Hematopoietic multipotent progenitor cell treated with erythropoietin and hydrocortisone succinate and interleukin-3 and kit ligand, for 15 days (in vitro differentiated cells): Measurements from ENCODE around the gene CREM.
A peak's percentile ranks its signal among the peaks of the same experiment; 100 is the strongest.
"Not testable (repeated sequence)": the region's sequence is repeated elsewhere in the genome, so short reads cannot be mapped to it uniquely, and the experiment has no call there.

ENCODE experiments used
- DNase-seq: peaks from one replicate; pipeline ENCODE4 v3.0.0-alpha.2; 2015; ENCODE audit warnings: low spot score

CREM gene

DNA sequence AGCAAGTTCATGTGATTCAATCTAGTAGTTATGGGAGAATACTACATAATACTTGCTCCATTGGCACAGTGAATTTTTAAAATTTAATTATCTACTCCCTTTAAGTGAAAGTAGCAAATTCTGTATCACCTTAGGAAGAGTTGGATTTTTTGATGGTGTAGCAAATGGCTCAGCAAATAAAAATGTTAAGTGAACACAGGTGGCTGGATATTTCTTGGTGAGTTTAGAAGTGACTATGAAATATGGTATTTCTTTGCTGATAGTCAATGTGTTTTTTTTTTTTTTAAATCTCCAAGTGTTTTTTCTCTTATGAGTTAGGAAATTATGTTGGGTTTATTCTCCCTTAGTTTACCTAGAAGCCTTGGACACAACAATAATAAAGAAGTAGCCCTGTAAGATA is 67.8 kb downstream of the CREM start:
- no peak for DNase-seq

DNA sequence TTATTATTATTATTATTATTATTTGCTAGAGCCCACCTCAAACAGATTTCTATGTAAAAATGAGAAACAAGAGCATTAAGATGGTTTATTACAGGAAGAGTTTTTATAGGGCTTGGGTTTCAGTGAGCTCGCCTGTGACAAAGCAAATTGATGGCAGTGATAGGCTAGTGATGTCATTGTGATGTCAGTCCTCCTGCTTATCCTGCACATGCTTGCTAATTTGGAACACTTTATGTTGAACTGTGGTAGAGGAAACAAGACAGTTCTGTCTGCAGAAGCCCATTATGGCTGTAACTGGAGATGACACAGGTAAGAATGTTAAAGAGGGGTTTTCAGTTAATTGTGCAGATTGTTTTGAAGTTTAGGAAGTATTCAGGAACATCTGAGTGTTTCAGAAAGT is 68.3 kb downstream of the CREM start:
- DNase-seq = peak; percentile 7

DNA sequence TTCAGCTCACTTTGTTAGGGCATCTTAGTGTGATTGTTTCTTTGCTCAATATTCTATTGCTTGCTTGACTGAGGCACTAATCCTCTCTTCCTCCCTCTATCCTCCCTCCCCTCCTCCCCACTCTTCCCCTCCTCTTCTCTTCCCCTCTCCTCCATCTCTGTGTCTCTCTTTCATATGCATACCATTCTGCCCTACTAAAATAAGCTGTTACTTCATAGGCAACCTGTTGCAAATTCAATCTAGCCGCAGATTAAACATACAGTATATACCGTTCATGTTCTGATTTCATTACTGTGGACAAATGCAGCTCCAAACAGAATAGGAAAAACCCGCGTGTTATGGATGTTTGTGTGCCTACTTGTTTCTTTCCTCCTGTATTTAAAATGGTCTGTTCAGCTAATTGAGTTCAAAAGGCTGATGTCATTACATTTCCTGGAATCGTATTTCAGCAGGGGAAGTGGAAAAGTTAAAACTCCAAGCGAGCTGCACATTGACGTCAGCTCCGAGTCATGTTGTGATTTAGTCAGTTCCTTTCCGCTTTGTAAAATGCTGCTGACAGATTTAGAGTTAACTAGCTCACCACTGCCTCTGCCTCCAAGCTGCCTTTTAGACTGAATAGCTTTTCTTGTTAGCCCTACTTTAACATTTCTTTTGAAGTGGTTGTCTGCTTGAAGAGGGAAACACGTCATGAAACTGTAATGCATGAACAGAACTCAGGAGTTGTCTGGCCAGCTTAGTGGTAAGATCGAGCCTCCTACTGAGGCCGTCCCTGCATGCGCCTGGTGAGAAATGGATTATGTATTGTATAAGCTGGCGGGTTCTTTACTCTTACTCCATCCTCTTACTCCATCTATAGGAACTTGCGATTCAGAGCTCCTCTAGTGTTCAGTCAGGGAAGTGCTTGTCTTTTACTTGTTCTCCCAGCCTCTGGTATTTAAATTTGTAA is 69.0 kb downstream of the CREM start:
- peak; percentile 58 for DNase-seq

DNA sequence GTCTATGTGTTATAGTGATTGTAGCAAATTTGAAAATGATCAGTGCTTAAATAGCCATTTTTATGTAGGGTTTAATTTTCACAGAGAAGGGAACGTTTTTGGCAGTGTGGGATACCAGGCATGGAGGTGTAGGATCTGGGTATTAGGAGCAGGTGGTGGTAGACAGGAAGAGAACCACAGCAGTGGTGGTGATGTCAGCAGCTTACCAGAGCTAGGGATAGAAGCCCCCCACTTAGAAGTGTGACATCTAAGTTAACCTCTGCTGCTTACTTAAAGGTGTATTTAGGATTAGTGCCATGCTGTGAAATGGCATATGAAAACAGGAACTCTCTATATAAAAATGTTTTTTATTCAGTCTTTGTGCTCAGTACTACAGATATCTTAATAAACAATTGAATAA is 73.8 kb downstream of the CREM start:
- DNase-seq = no peak

DNA sequence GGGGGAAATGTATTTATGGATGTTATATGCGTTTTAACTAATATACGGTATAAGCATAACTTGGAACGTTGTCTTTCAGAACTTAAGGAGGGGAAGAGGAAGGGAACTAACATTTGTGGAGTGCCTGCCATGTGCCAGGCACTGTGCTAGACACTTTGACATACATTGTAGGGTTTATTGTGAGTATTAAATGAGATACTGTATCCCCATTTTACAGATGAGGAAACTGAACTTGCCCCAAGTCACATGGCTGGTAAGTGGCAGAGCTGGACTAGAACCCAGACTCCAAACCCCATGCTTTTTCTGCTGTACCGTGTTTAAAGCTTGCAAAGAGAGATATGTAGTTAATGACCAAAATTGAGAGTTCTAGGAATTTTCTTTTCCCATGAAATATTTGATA is 74.6 kb downstream of the CREM start:
- DNase-seq = no peak

DNA sequence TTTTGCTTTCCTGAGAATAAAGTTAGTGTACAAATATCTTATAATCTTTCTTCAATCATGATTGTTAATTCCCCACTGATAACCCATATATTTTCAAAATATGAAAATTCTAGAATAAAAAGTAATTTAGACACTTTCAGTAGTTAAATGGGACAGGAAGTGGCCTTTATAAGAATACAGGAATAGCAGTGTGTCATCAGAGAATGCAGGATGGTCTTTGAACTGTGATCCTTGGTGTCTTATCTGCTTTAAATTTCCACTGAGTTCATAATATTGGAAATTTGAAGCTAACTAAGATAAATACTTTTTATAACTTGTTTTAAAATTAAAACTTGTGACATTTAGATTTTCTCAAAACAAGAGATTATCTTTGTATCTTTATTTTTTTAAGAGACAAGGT is 75.4 kb downstream of the CREM start:
- no peak for DNase-seq

DNA sequence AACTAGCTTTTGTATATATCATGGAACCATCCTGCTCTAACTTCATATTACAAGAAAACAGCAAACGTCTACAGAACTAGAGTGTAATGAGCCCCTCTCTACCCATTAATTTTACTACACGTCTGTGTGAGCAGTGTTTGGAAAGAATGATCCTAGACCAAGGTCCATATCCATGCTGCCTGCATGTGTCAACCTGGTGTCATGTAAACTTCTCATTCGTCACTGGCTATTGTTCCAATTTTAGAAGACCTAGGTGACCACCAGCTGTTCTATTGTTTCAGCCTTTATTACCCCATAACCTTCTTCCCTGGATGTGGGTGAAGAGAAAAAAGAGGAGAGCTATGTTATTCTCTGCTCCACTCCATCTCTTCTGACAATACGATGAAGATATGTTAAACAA is 77.1 kb downstream of the CREM start:
- DNase-seq = no peak

DNA sequence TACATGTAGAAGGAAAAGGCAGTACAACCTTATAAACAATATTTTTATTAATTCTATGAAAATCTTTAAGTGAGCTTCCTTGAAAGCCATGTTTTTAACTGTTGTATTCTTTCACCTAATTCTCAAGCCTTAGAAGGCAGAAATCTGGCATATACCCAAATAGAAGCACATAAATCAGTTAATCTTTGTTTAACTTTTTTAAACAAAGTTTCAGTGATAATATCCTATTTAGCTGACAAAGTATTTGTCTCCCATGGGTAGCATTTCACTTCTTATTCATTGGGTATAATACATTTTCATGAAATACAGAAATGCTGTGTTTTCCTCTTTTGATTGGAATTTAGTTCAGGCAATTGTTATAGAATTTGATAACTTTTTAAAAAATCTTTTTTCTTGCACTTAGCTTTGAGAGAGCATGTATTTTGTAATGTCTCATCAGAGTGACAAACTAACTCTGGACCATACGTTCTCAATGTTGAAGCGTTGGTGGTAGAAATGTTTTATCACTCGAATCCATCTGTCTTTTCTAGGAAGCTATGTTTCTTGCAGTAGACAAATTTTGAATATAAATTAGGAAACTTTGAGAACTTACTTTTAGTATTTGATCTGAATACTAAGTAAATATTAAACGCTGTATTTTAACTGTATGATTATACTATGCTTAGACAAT is 78.1 kb downstream of the CREM start:
- DNase-seq = no peak

DNA sequence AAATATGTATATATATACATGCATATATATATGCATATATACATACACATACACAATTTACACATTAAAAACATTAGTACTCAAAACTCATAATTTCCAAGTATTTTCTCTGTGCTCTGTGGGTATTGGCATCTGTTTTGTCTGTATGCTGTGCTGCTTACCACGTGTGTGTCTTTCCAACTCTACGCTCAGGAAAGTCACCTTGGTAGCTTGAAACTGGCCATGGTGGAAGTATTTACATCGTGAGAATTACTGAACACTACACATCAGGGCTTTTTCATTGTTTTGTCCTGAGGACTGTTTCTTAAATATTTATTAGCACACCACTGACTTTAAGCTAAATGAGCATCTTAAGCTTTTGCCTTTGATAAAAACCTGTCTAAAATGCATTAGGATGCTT is 79.6 kb downstream of the CREM start:
- DNase-seq = no peak

DNA sequence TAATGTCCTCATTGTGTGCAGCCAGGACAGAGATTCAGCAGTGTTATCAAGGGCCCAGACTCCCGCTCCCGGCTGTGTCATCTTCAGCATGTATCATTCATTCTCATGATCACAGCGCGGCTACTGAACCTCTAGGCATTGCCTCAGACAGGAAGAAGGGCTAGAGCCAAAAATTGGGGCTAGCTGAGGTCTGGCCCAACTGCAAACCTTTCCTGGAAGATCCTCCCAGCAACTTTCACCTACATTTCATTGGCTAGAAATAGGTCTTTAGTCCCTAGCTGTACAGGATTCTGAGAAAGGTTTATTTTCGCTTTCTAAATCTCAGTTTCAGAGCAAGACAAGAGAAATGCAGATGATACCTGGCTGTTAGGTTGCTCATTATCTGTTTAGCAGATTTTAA is 81.9 kb downstream of the CREM start:
- DNase-seq = no peak

DNA sequence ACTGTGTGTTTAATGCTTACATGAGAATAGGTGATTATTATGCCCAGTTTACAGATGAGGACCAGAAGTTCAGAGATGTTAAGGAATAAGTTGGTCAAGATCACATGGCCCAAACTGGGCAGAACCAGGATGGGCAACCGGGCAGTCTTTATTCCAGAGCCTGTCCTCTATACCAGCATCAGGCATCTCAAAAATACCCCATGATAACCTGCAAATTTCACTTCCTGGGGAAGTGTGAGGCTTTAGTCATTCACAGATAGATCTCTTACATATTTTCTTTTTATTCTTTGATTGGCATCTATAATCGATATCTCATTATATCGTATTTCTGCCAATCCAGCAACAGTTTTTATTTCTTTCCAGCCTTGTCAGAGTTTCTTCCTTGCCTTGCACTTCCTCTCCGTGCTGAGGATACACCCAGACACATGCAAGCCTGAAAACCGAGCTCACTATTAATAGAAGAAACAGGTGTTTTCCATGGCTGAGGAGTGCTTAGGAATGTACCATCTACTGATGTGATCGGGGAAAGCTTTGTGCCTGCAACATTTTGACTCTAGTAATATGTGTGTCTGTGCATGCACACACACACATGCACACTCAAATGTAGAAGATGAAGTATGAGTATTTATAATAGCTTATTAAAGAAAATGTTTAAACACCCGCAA is 82.4 kb downstream of the CREM start:
- DNase-seq = no peak

DNA sequence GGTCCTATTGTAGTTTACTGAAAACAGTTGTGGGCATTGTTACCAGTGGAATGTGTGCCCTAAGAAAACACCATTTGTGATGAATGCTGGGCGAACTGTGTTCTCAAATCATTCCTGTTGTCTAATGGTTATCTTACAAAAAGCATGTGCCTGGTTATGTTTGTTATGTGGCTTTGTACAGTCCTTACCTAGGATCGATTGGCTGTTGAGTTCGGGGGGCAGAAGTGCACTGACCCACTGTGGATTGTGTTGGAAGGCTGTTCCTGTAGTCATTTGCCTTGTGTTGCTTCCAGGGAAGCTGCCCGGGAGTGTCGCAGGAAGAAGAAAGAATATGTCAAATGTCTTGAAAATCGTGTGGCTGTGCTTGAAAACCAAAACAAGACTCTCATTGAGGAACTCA is 84.3 kb downstream of the CREM start:
- no peak for DNase-seq

DNA sequence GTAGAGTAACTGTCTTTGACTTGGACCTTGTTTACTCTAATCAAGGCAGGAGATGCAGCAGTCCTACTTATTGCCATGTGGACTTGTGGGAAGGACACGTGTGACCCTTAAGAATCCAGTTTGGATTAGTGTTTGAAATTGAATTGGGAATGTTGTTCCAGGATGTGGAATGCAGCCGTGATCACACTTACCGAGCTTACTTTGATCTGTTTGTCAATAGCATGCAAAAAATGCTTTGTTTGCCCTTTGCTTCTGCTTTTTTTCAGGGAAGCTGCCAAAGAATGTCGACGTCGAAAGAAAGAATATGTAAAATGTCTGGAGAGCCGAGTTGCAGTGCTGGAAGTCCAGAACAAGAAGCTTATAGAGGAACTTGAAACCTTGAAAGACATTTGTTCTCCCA is 84.7 kb downstream of the CREM start:
- no peak for DNase-seq

DNA sequence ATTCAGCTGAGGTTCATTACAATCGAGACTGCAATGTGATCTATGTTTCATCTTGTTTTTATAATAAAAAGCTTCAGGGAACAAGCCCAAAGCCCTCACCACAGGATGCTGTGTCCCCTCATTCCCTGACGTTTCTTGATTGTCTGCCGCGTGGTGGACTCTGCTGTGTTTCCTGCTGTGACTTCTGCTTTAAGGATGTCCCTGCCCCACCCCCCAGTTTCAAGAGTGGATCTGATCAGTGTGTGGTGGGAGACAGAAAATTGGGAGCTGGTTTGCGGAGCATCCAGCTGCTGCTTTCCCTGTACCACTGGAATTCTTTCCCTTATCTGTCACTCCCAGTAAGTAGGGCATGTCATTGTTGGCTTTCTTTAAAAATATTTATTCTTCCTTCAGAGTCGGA is 86.2 kb downstream of the CREM start:
- no peak for DNase-seq

DNA sequence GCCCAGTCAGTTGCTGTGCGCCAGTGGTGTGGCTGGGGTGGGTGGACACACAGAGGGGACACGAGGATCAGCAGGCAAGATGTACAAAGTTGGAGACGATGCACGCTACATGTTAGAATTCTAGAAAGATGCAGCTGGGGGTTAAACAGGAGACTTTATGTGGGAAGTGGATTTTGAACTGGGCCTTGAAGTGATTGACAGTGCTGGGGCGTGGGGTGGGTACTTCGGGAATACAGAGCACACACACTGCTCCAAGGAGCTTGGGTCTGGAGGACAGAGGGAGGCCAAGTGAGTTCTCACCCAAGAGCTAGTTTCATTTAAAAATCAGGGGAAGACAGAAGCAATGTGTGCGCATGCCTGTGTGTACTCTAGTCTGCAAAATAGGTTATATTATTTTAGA is 87.1 kb downstream of the CREM start:
- DNase-seq = no peak

DNA sequence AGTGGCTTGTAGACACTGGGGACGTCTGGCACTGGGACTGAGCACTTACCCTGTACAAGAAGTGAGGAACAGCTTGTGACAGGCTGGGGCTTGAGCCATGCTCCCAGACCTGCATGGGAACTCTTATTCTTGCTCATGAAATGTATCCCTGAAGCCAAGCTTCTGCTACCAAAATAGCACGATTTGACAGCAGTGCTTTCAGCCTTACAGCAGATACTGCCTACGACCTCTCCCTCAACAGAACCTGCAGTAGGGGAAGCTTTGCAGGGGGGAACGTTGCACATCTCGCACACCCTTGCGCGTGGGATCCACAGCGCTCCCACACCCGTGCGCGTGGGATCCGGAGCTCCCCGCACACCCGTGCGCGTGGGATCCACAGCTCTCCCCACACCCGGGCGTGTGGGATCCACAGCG is 88.0 kb downstream of the CREM start:
- no peak for DNase-seq

DNA sequence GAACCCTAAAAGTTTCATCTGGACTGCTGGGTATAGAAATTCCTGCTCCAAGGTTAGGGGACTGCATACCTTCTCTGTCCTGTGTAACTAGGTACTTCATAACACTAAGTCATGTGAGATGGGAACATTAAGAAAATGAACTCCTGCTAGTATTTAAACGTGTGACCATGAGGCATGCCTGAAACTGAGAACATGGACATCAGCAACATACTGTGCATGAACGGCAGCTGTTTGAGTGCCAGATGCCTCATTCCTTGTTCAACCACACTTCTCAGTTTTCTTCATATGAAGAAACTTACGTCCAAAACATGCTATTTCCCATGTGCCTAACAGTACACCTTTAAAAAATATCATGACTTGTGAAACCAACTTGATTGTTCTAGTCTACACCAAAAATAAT is 88.5 kb downstream of the CREM start:
- no peak for DNase-seq

DNA sequence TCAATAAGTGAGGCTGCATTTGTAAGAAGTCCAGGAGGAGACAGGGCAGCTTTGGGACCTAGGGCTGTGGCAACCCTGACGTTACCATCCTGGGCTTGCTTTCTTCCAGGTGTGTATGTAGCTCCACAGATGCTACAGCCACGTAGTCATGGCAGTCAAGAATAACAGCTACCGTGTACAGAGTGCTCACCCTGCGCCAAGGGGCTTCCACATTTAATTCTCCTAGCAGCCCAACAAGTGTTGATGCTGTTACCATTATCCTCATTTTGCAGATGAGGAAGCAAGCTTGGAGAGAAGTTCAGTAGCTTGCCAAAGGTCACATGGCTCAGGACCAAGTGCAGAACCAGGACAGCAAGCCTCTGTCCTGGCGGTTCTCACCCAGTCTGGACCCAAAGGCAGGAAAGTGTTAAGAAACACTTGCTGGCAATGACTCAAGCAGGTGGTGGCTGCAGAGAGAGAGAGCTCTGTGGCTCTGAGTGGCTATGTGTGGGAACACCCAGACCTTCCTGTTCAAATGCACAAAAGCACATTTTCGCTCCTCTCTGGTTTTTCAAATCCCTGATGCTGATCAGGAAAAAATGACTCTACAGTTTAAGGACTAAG is 89.8 kb downstream of the CREM start:
- DNase-seq = no peak

DNA sequence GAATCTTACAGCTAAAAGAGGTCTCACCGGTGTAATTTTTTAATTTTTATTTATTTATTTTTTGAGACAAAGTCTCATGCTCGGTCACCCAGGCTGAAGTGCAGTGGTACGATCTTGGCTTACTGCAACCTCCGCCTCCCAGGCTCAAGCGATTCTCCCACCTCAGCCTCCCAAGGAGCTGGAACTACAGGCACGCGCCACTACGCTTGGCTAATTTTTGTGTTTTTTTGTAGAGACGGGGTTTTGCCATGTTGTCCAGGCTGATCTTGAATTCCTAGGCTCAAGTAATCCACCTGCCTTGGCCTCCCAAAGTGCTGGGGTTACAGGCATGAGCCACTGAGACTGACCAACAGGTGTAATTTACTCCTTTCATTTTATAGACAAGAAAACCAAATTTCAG is 90.3 kb downstream of the CREM start:
- not testable (repeated sequence) for DNase-seq

DNA sequence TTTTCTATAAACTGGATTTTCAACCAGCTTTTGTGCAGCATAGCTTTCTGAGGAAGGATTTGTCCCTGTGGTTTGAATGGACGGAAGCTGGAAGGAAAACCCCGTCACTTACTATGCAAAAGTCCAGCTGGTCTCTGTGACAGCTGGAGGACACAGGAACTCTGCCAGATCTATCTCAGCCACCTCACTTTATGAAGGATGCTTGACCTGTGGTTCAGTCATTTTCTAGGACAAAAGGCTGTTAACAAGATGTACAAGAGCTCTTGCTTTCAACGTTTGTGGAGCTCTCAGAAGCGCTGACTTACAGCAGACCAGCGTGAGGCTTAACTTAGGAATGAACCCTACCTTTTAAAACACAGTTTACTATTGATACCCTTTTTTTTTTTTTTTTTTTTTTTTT is 90.8 kb downstream of the CREM start:
- no peak for DNase-seq

DNA sequence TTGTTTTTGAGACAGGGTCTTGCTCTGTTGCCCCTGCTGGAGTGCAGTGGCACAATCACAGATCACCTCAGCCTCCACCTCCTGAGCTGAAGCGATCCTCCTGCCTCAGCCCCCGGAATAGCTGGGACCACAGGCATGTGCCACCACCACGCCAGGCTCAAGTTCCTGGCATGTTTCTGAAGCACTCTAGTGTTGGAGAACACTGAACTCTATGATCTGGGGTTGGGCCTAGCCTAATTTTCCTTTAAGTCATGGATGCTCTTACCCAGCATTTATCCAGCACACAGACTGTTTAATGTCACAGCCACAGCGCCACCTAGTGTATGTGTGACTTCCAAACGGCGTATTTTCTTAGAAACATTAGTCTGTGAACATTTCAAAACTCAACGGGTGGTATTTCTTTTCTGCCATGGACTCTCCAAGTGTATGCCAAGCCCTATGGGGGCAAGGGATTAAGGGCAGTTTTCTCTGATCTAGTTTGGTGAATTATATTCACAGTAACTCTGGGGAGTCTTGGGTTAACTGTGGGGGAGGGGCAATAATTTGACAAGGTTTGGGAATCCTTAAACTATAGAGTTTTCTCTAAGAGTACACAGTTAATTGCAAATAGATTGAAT is 91.8 kb downstream of the CREM start:
- peak; percentile 82 for DNase-seq

DNA sequence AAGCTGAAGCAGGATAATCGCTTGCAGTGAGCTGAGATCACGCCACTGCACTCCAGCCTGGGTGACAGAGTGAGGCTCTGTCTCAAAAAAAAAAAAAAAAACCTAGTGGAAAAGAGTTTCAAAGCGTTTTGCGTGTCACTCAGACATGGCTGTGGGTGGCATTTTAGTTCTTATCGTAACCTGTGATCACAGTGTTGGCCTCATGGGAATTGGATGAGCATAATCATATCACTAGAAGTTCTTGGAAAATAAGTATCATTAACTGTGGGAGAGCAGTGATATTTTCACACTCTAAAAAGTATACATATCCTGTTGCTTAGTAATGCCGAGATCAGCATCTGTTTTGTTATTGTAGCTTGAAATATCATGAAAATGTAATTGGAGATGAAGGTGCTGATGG is 92.6 kb downstream of the CREM start:
- DNase-seq = no peak
